ENCODE data around the gene SLC9A9.
"Not testable (repeated sequence)": the region's sequence is repeated elsewhere in the genome, so short reads cannot be mapped to it uniquely, and the experiment has no call there.

Gene SLC9A9

DNA sequence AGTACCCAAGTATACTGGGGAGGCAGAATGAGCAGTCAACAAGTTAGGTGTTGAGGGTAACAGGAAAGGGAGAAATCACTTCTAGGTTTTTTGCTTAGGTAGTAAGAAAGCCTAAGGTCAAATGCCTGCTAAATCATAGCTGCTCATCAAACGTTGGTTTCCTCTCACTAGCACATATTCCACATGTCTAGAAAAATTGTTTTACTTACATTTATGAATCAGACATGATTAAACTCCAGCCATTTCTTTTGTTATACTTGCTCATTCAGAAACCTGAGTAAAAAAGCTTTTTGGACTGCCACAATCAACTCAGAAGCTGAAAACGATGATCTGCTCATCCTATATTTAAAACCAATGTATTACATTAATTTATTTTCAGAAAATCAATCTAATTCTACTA is 40.2 kb downstream of the SLC9A9 start:
- no peak for DNase-seq

DNA sequence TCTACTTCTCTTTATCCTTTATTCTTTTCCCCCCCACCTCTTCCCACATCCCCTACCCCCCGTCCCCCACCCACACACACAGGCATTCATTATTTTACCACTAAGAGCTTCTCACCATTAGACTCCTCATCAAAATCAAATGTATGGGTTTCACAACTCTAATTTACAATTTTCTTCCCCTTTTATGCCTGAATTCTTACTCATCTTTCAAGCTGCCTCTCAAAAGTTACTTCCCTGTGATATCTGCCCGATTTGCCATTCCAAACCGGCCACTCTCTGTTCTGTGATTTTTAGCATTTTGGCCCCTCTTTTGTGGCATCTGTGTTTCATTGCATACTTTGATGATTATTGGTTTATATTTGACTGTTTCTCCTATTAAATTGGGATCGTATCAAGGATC is 42.2 kb downstream of the SLC9A9 start:
- DNase-seq: no peak

DNA sequence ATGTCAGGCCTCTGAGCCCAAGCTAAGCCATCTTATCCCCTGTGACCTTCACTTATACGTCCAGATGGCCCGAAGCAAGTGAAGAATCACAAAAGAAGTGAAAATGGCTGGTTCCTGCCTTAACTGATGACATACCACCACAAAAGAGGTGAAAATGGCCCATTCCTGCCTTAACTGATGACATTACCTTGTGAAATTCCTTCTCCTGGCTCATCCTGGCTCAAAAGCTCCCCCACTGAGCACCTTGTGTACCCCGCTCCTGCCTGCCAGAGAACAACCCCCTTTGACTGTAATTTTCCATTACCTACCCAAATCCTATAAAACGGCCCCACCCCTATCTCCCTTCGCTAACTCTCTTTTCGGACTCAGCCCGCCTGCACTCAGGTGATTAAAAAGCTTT is 42.8 kb downstream of the SLC9A9 start:
- DNase-seq: not testable (repeated sequence)

DNA sequence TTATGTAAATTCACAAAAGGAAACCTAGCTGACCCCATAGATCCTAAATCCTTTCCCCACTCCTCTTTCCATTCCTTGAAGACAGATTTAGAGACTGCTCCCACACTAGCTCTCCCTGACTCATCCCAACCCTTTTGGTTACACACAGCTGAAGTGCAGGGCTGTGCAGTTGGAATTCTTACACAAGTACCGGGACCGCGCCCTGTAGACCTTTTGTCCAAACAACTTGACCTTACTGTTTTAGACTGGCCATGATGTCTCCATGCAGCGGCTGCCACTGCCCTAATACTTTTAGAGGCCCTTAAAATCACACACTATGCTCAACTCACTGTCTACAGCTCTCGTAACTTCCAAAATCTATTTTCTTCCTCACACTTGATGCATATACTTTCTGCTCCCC is 47.2 kb downstream of the SLC9A9 start:
- not testable (repeated sequence) for DNase-seq

DNA sequence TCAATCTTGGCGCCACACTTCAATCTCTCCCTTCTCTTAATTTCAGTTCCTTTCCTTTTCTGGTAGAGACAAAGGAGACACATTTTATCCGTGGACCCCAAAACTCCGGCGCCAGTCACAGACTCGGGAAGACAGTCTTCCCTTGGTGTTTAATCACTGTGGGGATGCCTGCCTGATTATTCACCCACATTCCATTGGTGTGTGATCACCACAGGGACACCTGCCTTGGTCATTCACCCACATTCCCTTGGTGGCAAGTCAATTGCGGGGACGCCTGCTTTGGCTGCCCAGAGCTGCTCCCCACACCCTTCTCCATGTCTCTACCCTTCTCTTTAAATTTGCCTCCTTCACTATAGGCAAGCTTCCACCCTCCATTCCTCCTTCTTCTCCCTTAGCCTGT is 50.1 kb downstream of the SLC9A9 start:
- not testable (repeated sequence) for DNase-seq

DNA sequence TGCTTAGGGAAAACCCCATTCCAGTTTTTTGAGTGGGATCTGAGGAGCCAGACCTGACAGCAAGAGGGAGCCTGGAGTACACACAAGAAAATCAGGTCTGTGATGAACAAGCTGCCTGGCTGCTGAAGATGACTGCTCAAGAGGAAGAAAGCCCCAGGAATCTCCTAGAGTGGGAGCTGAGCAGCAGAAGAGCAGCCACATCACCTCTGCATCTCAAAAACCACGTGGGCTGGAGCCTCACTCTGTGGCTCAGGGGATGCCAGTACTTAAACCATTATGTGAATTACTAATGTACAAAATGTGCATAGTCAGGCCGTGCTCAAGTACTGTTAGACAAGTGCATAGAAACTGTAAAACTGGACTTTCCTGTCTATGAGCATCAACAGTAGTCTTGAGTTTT is 52.4 kb downstream of the SLC9A9 start:
- no peak for DNase-seq

DNA sequence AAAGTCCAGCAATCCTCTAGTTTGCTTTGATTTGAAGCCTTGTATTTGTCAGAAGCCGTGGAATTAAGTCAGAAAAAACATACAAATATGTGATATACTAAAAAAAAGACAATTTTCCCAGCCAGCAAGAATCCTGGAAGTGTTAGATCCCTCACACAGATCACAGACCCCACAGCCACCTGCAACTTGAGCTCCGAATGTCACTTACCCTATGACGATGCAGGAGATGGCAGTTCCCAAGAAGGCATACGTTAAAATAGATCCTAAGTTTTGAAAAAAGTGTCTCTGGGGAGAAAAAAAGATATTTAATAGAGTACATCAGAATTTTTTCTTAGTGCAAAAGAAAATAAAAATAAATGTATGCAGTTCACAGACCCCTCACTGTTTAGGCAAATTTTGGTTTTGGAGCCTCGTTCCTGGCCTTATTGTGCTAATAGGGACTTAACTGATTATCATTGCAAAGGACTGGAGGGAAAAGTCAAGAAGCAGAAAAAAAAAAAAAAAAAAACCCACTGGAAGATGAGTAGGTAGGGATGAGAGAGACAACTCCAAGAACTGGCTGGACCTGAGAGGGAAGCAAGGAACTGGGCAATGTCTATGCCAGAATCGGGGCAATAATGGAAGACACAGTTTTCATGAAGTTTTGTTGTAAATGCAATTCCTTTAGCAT is 53.3 kb downstream of the SLC9A9 start:
- no peak for DNase-seq

DNA sequence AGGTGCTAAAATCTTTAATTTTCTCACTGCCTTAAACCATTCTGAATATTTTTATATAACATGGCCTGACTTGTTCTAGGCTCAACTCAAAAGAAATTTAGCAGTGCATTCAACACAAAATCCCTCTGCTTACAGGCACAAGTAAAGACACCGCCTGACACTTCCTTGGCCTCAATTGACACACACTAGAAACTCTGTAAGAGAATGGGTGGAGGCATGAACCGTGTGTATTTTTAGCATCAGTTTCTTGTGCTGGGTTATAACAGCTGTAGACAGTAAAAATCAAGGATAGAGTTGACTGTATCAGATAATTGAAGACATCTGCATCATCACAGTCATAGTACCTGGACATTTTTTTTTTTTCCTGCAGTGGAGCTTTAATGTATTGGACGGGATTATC is 54.3 kb downstream of the SLC9A9 start:
- no peak for DNase-seq

DNA sequence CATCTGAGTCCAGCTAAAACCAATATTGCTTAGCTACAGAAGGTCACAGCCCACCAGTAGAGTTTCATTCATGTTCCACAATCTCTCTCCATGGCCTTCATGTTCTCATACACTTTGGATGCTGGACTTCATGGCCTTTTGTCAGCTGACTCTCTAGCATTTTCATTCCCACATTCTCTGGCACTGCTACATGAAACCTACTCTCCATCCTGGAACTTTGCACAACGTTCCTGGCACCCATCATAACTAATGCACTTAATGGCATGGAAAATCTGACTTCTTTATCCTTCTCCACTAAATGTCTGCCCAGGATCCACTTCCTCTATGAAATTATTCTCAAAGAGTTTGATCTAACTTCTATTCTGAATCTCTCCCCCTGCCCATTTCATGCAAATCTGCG is 56.9 kb downstream of the SLC9A9 start:
- DNase-seq: no peak

DNA sequence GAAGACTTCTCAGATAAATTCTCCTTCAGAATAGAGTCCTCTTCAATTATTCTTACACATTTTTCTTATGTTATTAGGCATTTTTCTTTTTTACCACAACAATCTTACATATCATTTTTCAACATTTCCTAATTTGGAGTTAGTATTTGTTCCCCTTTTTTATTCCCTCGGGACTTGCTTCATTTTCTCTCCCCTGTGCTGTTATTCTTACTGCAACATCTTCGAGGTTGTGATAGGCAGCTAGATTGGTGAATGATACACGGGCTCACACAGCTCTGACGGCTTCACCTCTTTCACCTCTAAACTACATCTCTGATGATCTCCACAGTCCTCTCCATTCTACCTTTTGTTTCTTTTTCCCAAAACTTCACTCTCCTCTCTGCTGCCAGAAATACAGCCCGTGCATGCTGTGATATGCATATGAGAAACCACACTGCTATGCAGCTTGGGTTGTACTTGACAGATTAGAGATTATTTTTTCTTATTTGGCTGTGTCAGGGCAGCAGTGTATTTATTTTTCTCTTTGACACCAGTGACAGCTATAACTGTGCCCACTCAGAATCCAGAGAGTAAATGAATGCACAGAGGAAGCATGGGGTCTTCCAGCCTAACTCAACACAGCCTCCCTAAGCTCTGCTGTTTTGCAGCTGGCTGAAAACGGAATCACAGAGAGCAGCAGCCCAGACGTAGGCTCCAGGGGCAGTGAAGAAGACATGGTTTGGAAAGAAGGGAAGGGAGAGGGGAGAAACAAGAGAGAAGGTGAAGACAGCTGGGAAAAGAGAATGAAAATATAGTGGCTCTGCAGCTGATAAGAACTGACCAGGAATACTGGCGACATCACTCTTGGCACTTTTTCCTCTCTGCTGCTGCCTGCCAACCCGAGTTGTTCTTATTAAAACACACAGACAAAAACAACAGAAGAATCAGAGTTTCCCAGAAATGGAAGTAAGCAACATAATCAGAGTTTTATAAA is 61.8 kb downstream of the SLC9A9 start:
- DNase-seq: no peak

DNA sequence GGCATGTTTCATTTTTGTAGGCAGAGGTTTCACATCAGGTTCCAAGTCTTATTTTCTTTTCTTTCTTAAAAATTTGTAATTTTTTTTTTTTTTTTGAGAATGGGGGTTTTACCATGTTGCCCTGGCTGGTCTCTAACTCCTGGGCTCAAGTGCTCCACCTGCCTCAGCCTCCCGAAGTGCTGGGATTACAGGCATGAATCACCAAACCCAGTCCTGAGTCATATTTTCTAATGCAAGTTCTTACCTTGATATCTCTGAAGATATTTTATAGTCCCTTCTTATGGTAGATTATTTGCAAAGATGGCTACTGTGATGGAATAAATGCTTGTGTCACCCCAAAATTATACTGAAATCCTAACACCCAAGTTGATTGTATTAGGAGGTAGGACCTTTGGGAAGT is 63.8 kb downstream of the SLC9A9 start:
- no peak for DNase-seq

DNA sequence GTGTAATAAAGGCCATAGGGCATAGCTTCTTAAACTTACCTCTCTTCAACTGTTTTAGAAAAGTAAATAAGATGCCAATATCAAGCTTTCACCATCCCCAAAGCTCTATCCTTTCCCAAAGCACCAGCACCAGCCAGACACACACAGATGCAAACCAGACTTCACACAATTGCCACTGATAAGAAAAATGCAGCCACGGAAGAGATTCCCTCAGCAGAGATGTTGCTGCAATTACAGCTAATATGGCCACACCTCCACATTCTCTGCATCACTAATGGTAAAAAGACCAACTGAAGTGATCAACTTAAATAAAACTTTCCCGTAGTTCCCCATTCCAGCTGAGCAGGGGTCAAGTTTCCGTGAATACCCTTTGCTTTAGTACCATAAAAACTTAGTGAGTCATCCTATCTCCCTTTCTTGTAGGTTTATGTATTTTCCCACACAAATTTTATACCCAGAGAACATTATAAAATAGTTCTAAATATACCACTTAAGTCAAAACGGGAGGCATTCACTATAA is 64.4 kb downstream of the SLC9A9 start:
- DNase-seq: no peak

DNA sequence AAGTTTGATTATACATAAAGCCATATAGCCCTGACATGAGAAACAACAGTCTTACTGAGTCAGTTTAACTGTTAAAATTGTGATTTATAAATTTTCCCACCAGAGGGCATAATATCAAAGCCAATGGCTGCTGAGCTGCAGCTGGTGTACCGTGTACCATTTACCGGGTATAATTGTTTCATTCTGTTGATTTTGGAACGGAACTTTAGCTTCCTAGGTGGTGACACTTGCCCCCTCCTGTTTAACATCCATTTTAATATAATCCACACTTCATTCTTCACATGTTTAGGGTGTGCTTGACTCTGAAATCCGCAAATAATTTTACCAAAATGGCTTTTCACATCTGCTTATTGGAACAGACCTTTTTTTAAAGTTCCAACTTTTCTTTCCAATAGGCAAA is 72.8 kb downstream of the SLC9A9 start:
- no peak for DNase-seq

DNA sequence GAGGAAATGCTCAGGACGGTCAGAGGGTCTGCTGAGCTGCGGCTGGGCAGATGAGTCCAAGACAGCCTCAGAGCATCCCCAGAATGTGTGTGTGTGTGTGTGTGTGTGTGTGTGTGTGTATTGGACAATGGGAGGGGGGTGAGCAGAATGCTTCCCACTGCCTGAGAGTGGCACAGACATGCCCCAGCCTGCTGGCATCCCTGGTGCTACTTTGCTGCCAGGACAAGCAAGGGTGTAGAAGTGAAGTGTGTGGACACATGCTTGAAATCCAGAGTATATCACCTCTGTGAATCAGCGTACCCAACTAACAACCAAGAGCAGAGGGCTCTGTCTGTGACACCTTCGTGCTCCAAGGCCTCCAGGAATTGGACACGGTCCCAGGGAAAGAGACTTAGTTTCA is 76.3 kb downstream of the SLC9A9 start:
- no peak for DNase-seq

DNA sequence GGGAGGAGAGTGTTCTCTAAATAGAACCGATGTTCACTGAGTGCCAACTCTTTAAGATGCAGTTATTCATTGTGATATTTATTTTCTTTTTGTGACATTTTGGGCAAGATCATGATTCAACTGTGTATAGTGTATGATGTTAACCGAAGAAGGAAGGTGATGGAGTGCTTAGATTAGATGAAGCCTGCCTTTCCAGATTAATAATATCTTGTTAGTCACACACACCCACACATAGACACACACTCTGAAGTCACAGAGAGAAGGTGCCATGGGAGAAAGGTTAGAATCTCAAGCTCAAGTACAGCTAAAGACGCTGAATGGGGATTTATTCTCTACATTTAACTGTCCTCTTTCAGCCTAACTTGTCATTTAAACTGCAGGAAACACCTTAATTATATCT is 77.0 kb downstream of the SLC9A9 start:
- no peak for DNase-seq

DNA sequence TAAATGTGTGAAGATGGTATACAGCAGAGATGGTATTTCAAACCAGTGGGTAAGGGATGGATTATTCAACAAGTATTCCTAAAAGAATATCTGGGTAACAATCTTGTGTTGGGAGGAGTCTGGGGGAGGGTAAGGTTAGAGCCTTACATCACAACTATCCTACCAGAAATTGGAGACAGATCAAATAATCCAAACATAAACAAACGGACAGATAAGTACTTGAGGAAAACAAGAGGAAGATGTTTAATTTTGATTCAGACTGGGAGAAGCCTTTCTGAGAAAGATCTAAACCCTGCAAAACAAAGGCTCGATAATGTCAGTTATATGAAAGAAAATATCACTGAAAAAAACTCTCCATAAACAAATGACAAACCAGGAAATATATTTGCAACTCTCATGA is 77.9 kb downstream of the SLC9A9 start:
- no peak for DNase-seq

DNA sequence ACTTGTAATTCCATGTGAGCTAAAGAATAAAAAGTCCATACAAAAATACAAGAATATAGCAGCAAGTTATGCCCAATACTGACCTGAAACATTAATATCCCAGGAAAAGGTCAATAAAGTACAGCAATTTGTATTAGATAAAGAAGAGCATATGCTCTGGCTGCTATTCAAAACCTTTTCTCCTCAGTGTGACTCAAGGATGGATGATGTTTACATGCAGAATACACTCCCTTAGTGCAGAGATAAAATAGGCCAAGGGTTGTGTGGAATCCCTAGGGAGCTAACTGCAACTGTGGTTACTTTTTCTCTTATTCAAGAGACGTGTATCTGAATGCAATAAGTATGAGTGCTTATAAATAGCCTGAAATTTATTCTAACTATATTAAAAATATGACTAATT is 78.7 kb downstream of the SLC9A9 start:
- DNase-seq: no peak

DNA sequence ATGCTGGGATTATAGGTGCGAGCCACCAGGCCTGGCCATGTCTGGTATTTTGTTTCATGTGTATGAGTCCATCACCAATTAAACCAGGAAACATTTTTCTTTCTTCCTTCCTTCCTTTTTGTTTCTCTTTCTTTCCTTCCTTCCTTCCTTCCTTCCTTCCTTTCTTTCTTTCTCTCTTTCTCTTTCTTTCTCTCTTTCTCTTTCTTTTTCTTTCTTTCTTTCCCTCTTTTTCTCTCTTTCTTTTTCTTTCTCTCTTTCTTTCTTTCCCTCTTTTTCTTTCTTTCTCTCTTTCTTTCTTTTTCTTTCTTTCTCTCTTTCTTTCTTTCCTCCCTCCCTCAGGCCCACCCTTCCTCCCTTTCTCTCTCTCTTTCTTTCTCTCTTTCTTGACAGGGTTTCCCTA is 83.4 kb downstream of the SLC9A9 start:
- DNase-seq: no peak

DNA sequence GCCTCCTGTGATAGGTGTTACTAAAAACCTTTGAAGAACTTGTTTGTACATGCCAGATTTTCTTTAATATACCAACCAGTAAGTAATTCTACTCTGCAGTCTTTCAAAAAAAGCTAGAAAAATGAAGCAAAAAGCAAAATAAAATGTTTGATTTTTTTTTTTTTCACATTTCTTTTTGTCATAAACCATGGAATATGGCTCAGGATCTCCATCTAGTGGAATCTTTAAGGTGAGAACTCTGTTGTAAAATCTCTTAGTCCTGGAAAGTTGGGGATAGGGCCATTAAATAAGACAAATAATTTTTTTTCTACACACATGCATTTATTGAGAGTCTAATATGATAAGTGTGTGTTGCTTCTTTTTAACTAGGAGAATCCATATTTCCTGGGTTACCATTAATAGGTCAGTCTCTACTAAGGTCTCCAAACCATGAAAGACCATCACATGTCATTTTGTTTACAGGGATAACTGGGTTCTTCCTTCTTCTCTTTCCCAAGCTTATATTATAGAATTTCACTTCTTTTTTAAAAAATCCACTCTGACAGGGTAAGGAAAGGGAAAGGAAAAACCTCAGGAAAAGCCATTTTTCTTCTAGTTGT is 84.6 kb downstream of the SLC9A9 start:
- no peak for DNase-seq

DNA sequence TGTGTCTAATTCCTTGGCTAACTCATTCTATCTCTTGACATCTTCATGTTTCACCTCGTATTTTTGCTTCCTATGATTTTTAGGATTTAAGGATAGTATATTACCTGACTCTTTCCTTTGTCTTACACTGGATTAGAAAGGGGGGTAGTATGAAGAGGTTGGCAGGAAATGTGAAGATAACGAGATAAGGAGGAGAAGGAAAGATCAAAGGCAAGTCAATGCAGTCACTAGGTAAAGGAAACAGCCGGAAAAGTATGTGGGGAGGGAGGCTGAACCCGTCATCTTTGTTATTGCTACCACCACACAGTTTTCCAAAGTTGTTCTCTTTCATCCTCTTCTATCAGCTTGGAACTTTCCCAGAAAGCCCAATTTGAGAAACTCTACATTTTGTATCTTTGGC is 90.6 kb downstream of the SLC9A9 start:
- no peak for DNase-seq

DNA sequence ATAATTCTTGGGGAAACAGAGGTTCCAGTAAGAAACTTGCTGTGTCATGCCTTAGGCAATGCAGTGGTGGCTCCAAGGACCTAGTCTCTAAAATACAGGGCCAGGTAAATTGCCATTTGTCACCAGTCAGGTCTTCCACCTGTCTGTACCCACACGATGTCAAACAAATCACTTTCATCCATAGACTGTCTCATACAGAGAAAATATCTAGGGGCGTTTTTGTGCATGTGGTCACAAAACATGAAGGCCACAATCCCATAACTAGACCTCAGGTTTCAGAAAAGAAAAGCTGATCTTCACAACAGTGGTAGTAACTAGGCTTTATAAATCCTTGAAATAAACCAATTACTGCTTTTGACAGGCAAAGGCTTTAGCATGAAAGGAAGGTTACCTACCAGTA is 92.3 kb downstream of the SLC9A9 start:
- no peak for DNase-seq

DNA sequence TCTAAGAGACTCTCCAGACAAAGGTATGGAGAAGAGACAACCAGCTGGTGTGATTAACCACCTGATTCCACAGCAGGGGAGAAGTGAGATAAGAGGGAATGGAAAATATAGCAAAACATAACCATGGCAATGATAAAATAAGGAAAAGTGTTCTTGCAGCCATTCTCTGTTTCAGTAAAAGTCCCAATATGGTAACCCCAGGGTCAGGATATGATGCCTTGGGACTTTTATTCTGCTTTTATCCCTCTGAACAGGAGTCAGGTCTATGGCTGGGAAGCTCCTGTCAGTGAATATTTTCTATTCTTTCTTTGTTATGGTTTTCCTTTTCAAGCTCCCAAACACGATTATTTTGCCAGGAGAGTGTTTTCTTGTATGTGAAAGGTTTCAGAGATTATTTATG is 94.2 kb downstream of the SLC9A9 start:
- DNase-seq: no peak

DNA sequence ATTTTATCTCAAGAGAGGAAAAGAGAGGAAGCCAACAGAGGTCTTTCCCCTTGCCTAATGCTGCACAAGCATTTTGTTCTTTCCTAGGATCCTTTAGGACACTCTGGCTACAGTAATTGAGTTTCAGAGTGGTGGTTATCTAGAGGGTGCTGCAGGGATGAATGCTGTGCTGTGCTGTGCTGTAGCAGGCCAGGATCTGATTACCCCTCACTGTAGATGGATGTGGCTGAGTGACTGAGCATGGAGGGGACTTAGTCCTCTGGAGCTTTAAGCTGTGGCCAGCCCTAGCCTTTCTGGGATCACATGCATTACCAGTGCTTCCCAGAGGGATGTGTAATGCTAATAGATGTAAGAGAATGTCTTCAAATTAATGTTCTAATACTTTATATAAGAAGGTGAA is 94.8 kb downstream of the SLC9A9 start:
- no peak for DNase-seq

DNA sequence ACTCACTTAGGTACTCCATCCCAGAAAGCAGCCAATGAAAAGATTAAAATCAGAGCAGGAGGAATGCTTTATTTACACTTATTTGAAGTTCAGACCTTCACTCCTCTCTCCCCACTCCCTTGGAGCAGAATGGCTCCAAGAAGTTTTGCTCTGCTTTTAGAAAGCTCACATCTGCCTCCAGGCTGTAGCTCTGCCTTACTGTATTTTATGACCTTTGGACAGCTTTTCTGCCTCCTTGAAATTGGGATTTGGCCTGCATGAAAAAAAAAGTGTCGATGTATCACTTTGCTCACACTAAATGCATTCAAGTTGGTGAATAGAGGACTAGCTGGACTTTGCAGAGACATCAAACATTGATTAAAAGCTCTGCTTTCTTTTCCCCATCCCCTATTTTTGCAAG is 95.3 kb downstream of the SLC9A9 start:
- no peak for DNase-seq

Measured in DMS79 treated with DMSO at 0.1 percent for 48 hours (cell line).